Measurements from ENCODE around the gene TRIM56.

- peak; percentile 68 to 77 (median 75) for TF ChIP-seq CTCF (IDR thresholded peaks at IDR 0.05)
- TF ChIP-seq POLR2A (IDR thresholded peaks at IDR 0.05), result no peak
Observed at GRCh38 chr7:101077303-101078086, 7.8 kb upstream of the TRIM56 start.

Data from adrenal gland (tissue), 5 donors.